GM18526 (cell line): ENCODE results near the gene CCR5.

ENCODE experiments used
- POLR2A ChIP-seq: IDR thresholded peaks from 3 replicates; pipeline ENCODE4 v1.6.1; 2011; ENCODE audit not compliant: insufficient read length; ENCODE audit errors: extremely low read depth

The CCR5 gene

GRCh38 chr3:46371519-46372340 lies 984 bp downstream of the CCR5 start:
- TF ChIP-seq POLR2A = no peak

DNA sequence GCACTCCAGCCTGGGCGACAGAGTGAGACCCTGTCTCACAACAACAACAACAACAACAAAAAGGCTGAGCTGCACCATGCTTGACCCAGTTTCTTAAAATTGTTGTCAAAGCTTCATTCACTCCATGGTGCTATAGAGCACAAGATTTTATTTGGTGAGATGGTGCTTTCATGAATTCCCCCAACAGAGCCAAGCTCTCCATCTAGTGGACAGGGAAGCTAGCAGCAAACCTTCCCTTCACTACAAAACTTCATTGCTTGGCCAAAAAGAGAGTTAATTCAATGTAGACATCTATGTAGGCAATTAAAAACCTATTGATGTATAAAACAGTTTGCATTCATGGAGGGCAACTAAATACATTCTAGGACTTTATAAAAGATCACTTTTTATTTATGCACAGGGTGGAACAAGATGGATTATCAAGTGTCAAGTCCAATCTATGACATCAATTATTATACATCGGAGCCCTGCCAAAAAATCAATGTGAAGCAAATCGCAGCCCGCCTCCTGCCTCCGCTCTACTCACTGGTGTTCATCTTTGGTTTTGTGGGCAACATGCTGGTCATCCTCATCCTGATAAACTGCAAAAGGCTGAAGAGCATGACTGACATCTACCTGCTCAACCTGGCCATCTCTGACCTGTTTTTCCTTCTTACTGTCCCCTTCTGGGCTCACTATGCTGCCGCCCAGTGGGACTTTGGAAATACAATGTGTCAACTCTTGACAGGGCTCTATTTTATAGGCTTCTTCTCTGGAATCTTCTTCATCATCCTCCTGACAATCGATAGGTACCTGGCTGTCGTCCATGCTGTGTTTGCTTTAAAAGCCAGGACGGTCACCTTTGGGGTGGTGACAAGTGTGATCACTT lies 2.0 kb downstream of the CCR5 start:
- no peak for TF ChIP-seq POLR2A

DNA sequence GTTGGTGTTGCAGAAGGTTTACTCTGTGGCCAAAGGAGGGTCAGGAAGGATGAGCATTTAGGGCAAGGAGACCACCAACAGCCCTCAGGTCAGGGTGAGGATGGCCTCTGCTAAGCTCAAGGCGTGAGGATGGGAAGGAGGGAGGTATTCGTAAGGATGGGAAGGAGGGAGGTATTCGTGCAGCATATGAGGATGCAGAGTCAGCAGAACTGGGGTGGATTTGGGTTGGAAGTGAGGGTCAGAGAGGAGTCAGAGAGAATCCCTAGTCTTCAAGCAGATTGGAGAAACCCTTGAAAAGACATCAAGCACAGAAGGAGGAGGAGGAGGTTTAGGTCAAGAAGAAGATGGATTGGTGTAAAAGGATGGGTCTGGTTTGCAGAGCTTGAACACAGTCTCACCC lies 4.0 kb downstream of the CCR5 start:
- TF ChIP-seq POLR2A = no peak

DNA sequence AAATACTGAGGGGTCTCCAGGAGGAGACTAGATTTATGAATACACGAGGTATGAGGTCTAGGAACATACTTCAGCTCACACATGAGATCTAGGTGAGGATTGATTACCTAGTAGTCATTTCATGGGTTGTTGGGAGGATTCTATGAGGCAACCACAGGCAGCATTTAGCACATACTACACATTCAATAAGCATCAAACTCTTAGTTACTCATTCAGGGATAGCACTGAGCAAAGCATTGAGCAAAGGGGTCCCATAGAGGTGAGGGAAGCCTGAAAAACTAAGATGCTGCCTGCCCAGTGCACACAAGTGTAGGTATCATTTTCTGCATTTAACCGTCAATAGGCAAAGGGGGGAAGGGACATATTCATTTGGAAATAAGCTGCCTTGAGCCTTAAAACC lies 4.5 kb downstream of the CCR5 start:
- no peak for TF ChIP-seq POLR2A

- no peak for TF ChIP-seq POLR2A
These were observed 5.1 kb downstream of the CCR5 start for GRCh38 chr3:46375814-46376213.

DNA sequence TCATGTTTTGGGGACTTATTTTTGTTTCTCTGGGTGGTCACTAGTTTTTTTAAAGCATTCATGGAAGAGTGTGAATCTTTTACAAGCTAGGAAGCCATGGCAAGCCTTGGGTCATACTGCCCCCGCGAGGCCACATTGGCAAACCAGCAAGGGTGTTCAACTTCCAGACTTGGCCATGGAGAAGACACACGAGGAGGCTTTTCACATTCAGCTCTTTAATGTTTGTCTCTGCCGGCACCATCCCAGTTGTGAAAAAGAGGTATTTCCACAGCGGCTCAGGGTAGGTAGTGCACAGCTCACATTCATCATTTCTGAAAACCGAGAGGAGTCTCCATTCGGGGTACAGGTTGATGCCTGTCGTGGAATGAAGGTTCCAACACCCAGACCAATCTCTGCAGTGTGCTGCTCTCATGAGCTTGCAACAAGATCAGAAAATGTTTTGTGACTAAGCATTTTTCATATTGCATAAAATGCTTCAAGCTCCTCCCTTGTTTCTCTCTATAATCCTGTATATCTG lies 7.7 kb downstream of the CCR5 start:
- no peak for TF ChIP-seq POLR2A

DNA sequence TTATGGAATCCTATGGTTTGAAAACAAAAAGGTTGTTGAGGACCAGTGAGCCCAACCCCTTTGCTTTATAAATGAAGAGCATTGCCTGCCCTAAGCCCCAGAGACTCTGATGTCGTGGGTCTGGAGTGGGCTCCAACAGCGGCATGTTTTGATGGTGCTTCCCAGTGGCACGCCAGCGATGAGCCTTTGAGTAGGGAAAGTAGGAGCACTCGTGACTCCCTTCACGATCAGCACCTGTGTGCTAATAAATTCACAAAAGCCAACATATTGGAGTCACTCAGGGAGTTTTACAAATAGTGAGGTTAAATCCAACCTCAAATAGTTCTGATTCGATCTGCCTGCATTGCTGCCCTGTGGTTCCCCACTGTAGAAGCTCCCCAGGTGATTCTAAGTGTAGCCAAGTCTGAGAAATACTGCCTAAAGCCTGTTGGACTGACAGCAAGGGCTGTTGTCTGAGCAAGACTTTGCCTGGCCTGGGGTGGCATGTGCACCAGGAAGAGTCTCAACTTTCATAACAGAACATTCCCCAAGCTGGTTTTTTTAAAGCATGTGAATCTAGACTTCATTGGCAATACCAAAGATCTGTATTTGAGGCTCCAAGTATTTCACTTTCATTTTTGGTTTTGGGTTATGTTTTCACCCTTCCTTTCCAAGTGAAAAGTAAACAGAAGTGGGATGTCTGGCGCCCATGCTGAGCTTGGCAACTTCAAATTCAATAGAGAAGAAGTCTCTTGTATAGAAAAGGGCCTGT lies 9.9 kb downstream of the CCR5 start:
- no peak for TF ChIP-seq POLR2A

- no peak for TF ChIP-seq POLR2A
These were observed 10.9 kb downstream of the CCR5 start for GRCh38 chr3:46381625-46382024.

GRCh38 chr3:46383211-46383950 lies 12.6 kb downstream of the CCR5 start:
- no peak for TF ChIP-seq POLR2A

- TF ChIP-seq POLR2A = no peak
These were observed 13.2 kb downstream of the CCR5 start for GRCh38 chr3:46383951-46384330.

- no peak for TF ChIP-seq POLR2A
These were observed 15.5 kb downstream of the CCR5 start for GRCh38 chr3:46386205-46386604.

DNA sequence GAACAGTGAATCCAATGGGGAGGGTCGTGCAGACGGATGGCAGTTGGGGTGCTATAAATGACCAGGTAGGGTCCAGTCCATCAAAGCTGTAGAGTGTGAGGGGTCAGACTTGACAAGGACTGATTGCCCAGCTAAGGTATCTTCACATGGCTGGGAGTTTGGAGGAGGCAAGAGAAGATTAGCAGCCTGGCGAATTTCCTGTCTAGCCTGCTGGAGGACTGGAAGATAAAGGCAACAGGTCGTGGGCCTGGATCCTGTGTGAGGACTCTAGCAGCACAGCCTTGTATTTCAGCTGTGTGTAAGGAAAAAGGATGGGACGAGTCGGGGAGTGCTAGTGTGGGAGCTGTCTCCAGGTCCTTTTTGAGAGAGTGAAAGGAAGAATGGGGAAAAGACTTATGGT lies 18.6 kb downstream of the CCR5 start:
- TF ChIP-seq POLR2A = no peak

GRCh38 chr3:46393011-46393410 lies 22.3 kb downstream of the CCR5 start:
- TF ChIP-seq POLR2A = no peak

DNA sequence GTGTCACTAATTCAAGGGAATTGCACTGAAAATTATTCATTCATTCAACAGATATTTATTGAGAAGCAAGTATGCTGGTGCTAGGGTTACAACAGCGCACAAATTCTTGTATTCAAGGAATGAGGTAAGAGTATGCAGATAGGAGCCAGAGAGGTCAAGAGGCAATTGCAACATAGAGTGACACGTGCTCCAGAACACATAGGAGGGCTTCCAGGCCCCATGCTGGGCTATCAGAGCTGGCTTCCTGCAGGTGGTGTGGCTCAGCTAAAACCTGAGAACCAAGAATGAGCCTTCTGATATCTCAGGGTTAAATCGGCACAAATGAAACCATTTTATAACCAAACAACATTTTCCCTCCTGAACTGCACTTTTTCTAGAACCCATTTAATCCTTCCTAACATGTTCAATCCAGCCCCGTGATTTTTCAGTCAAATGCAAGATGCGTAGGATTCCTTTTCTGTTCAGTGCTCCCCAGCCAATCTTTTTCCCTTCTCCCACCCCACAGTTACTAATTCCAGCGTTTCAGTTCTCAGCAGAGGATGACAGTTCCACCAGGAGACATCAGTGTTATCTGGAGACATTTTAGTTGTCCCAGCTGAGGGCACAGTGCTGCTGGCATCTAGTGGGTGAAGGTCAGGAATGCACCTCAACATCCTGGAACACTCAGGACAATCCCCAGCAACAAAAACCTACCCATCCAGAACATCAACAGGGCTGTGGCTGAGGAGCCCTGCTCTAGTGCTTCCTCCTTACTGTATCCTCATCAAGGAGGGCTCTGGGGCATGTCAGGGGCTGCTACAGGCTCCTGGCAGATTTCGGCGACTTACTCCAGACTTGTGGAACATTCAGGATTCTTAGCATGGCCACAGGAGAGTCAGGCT lies 23.0 kb downstream of the CCR5 start:
- no peak for TF ChIP-seq POLR2A
